RWPE2 (cell line): Measurements from ENCODE around the gene LTB4R.

ENCODE experiments used
- ATAC-seq: fragments of 200-7000 bp; cut with Tn5 transposase; 3 replicates; pipeline ENCODE4 v1.9.1; 2021; ENCODE audit warnings: low read depth
- DNase-seq: peaks from one replicate; pipeline ENCODE4 v3.0.0-alpha.2; 2020; ENCODE audit warnings: low spot score
- H3K27ac ChIP-seq: fragments of 450-650 bp; 2 replicates; pipeline ENCODE4 v1.5.1; 2017; ENCODE audit warnings: mild to moderate bottlenecking; ENCODE audit not compliant: poor library complexity, severe bottlenecking
- H3K27me3 ChIP-seq: fragments of 250-450 bp; sonication (Bioruptor Pico); 2 replicates; pipeline ENCODE4 v1.5.1; 2021; ENCODE audit warnings: mild to moderate bottlenecking, moderate library complexity; ENCODE audit not compliant: insufficient read depth, poor library complexity, severe bottlenecking
- H3K36me3 ChIP-seq: fragments of 250-450 bp; sonication (Bioruptor Pico); 2 replicates; pipeline ENCODE4 v1.5.1; 2020; ENCODE audit warnings: low read depth, mild to moderate bottlenecking, moderate library complexity
- H3K4me1 ChIP-seq: fragments of 250-450 bp; sonication (Bioruptor Pico); 2 replicates; pipeline ENCODE4 v1.5.1; 2021; ENCODE audit warnings: mild to moderate bottlenecking, moderate library complexity; ENCODE audit not compliant: insufficient read depth, poor library complexity, severe bottlenecking
- H3K4me3 ChIP-seq: fragments of 250-450 bp; sonication (Bioruptor Pico); 2 replicates; pipeline ENCODE4 v1.5.1; 2021; ENCODE audit warnings: mild to moderate bottlenecking, moderate library complexity; ENCODE audit not compliant: severe bottlenecking
- H3K9me3 ChIP-seq: fragments of 250-450 bp; sonication (Bioruptor Pico); 2 replicates; pipeline ENCODE4 v1.5.1; 2021; ENCODE audit warnings: mild to moderate bottlenecking, moderate library complexity; ENCODE audit not compliant: severe bottlenecking
- CTCF ChIP-seq: fragments of 450-650 bp; IDR thresholded peaks from one replicate; pipeline ENCODE4 v1.5.1; 2017; ENCODE audit warnings: mild to moderate bottlenecking, moderate library complexity; ENCODE audit not compliant: poor library complexity, severe bottlenecking

The LTB4R gene

GRCh38 chr14:24366721-24367513 lies 55.6 kb downstream of the LTB4R start:
- Histone ChIP-seq H3K27ac (peak overlapping the region; percentile 6), H3K27me3 (peaks cover 5% of the 10 kb centered on the region), H3K4me1 (peaks cover 9% of the 10 kb centered on the region), H3K9me3 (no peaks in the 10 kb centered on the region), H3K36me3 (no peaks in the 10 kb centered on the region), H3K4me3 (peak overlapping the region; percentile 16)
- ATAC-seq (peak; percentile 56), DNase-seq (peak; percentile 80)
- no peak for TF ChIP-seq CTCF
